GM21825 (cell line): Measurements from ENCODE around the gene ONECUT2.
"Not testable (repeated sequence)": the region's sequence is repeated elsewhere in the genome, so short reads cannot be mapped to it uniquely, and the experiment has no call there.

Experiments
- ATAC-seq: cut with Tn5 transposase; IDR thresholded peaks from one replicate; pipeline ENCODE4 v1.9.1; 2021; ENCODE audit warnings: mild to moderate bottlenecking, moderate library complexity; ENCODE audit not compliant: unreplicated experiment

The ONECUT2 gene

DNA sequence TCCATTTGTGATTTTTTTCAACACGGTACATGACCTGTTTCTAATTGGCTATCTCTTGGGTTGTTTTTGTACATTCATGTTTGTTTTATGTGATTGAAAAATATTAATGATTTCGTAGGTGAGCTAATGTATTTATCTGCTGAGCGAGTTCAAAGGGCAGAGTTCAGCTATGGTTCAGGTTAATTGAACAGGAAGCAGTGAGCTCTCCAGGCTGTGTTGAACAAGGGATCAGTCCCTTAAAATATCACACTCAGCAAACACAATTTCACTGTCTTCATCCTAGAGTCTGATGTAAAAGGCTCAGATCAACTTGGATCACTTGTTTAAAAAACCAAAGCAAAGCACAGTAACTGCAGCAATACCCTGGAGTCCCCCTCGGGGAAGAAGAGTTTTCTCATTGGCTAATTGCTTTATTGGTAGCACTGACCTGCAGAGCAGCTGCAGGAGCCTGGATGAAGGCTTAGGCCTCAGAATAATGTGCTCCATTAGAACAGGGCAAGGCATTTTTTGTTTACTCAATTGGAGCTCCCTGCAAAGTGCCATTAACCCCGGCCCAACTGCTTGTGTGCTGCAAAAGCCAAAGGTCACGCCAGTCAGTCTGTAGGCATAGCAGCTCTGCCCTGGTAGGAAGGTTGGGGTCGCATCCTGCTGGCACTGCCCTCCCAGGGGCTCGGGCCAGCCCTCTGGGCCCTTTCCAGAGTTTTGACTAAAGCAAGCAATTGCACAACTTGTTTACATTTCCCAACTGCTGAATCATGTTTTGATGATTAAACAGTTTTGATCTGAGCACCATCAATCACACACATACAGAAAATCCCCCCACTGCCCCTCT, 10.5 kb downstream of the ONECUT2 start:
- no peak for ATAC-seq

GRCh38 chr18:57446322-57446721, 11.1 kb downstream of the ONECUT2 start:
- no peak for ATAC-seq

DNA sequence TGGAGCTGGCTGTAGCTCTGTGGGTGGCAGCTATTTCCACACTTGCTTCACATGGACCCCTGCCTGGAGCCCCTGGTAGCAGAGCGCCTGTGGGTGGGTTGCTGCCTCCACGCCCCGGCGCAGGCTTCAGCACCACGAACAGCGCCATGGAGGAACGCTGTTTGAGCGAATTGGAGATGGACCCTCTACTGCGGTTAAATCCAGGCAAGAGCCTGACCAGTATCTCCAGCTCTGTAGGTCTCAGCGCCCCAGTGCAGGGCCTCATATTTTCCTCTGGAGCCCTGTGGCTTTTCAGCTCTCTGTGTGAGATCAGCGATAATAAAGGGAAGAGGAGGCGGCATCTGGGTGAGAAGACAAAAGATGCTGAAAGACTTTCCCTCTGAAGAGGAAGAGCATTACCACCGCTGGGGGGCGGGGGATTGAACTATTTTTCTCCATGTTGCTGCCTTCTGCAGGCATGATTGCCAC, 12.0 kb downstream of the ONECUT2 start:
- no peak for ATAC-seq

DNA sequence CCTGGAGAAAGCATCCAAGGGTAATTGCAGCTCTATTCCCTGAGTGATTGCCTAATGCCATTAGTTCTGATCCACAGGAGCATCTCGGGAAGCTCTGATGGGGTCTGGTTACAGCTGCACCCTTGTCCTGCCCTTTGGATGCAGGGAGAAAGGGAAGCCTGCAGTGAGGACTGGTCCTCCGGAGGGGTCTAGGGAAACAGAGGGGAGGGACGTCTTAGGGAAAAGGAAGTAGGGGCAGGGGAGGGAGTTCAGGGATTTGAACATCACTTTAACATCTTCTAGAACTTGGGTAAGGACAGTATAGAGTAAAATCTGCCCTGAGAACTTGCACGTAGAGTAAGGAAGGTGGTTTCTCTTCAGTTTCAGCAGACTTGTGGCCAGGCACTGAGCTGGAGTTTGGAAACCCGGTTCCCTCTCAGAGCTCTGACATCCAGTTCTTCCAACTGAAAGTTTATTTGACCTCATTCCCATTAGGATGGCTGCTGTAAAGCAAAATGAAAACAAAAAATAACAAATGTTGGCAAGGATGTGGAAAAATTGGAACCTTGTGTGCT, 20.5 kb downstream of the ONECUT2 start:
- ATAC-seq: no peak

- ATAC-seq: no peak
These were observed 26.6 kb downstream of the ONECUT2 start for GRCh38 chr18:57461652-57462269.

DNA sequence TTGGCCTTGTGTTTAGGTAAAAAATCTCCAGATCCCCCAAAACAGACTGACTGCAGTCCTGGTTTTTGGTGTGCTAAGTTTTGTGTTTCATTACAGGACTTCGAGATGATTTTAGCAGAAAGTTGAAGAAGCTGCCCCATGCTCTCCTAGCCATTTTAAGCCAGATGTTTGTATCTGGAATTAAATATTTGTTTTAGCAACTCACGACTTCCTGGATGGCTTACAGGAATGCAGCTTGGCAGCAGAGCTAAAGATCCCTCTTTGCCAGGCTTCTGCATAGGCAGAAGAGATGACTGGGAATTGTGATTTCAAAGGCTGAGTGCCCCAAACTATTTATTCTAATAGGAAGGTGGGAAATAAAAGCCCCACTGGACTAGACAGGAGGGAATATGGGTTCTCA, 31.1 kb downstream of the ONECUT2 start:
- ATAC-seq: no peak

- no peak for ATAC-seq
These were observed 31.7 kb downstream of the ONECUT2 start for GRCh38 chr18:57466745-57467409.

DNA sequence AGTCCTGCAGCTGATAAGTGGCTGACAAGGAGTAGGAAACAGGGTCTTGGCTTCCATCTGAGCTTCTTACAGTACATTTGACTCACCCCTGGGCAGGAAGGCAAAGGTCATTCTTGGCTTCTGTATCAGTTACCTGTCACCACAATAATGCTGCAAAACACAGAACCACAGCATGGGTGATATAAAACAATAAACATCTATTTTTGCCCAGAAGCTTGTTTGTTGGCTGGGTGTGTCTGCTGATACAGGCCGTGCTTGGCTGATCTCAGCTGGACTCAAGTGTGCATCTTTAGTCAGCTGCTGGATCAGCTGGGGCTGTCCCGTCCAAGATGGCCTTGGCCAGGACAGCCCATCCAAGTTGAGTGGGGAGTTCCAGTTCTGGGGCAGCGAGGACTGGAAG, 34.7 kb downstream of the ONECUT2 start:
- no peak for ATAC-seq

DNA sequence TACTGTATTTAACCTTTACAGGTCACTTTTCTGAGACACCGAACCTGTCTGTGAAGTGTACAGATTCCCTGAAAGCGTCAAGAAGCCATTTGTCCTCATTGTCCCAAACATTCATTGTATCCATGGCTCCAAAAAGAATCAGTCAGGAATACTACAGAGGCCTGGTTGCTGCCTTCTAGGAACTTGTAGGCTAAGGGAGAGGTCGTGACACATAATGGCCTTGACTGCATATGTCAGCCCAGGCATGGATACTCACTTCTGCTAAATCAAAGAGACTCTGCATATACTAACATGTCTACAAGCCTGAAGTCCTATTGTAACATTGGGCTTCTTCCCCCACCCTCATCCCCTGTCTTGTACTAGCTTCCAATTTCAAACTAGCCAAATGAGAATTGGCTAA, 40.2 kb downstream of the ONECUT2 start:
- no peak for ATAC-seq

- ATAC-seq: no peak
These were observed 40.7 kb downstream of the ONECUT2 start for GRCh38 chr18:57475903-57476302.

DNA sequence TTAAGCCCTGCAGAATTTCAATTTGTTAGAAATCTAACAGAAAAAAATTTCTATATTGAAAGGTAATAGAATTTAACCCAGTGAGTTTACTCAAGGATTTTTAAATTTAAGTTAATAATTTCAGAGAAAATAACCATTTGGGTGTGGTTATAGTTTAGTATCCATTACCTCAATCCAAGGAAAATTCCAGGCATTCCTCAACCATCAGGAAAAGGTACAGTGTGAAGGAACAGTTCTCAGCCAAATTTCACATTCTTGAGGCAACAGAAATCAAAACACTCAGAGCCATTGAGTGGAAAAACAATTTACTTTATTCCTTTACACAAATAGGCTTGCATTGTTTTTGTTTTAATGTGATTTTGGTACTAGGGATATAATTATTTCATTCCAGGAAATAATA, 45.6 kb downstream of the ONECUT2 start:
- no peak for ATAC-seq

DNA sequence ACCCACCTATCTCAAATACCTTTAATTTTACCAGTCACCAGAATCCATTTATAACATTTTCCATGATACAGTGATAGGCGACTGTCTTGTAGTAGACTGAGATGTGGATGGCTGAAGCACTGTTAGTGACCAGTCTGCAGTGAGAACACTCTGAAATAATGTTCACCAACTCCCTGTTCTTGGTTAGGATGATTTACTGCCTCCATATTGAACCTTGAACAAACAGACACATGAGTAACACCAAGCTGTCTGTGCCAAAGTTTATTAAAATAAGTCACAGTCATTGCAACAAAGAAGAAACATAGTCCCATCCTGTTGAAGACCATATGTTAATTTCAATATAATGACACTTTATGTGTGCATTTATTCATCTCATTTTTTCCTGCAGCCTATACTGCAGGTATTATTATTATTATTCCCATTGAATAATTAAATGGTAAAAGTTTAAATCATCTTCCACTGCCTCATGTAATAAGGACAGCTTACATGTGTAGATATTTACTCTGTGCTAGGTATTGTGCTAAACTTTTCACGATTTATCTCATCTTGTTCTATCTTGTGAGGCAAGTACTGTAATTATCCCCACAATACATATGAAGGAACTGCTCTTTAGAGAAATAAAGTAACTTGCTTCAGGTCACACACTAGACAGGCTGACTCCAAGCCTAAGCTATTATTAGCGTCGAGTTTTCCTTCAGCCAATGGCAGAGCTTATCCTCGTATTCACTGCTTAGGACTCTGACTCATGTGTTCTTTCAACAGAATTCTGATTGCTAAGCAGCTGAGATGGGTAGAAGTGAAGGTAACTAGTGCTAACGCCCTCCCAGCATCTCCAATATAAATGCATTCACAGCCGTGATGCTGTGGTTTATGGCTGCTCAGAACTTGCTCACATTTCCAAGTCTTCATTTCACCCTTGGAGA, 62.5 kb downstream of the ONECUT2 start:
- ATAC-seq: no peak

GRCh38 chr18:57498682-57499256, 63.6 kb downstream of the ONECUT2 start:
- ATAC-seq: no peak

DNA sequence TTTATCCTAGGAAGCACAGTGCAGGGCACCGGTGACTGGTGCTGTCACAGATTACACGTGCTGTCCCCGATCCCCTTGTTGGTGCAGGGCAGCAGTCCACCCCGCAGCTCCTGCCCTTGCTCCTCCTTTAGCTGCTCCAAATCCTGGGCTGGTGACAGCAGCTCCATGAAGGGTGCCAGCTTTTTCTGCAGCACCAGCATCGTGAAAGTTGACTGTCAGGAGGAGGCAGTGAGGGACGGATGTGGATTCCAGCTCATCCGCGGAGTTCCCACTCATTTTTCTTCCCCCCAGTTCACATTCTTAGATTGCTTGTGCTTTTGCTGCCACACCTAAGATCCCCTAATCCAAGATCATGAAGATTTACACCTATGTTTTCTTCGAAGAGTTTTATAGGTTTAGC, 67.5 kb downstream of the ONECUT2 start:
- no peak for ATAC-seq

DNA sequence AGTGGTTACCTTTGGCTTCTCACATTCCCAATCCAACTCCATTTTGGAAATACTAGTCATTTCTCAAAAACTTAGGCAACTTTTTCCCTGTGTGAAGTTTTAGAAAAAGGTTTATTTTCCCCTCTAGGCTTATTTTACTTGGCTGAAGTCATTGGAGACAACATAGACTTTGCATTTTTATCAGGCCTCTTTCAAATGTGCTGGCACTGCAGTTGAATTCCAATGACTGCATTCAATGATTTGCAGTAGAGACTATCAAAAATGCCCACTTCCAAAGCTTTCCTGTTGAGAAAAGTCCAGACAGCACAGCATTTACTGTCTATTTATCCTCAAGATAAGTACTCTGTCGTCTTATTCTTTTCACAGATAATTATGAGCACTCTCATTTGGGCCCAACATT, 70.1 kb downstream of the ONECUT2 start:
- no peak for ATAC-seq

DNA sequence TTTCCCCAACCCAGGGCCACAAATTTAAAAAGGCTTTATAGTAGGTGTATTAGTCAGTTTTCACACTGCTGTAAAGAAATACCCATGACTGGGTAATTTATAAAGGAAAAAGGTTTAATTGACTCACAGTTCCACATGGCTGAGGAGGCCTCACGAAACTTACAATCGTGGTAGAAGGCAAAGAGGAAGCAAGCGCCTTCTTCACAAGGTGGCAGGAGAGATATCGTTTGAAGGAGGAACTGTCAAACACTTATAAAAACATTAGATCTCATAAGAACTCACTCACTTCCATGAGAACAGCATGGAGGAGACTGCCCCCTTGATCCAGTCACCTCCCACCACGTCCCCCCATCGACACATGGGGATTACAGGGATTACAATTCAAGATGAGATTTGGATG, 80.9 kb downstream of the ONECUT2 start:
- ATAC-seq: no peak

DNA sequence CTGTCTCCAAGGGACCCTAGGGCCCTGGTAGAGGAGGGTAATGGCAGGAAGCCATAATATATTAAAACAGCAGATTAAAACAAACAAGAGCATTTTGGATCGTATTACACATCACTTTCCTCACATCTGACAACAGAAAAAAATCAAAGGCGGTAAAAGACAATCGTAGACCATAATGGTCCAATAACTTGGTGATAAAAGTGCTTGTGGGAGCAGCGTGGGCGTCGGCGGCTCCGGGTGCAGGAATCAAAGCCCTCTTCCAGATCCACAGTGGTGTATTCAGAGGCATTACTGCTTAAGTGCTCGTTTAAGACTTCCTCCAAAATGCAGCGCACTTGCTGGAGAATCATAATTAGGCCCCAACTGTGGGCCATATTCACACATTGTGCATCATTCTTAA, 83.4 kb downstream of the ONECUT2 start:
- no peak for ATAC-seq

DNA sequence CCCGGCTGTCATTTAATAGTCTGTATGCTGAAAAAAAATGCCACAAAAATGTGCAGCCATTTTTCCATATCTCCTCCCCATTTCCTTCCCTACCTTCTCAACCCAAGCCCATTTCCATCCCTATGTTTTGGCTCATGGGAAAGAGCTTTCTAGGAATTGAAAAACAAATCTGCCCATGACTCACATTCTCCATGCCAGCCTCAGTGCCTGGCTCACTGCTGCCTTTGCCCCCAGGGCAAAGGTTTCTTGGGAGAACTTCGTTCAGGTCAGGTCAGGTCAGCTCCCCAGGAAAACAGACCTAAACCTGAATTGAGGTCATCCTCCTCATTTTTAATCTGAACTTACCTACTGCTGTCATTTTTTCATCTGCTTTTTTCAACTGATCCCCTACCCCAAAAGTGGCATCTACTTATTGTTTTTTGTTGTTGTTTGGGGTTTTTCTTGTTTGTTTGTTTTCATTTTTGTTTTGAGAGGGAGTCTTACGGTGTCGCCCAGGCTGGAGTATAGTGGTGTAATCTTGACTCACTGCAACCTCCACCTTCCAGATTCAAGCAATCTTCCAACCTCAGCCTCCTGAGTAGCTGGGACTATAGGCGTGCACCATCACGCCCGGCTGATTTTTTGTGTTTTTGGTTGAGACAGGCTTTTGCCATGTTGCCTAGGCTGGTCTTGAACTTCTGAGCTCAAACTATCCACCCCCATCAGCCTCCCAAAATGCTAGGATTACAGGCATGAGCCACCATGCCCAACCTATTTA, 84.7 kb downstream of the ONECUT2 start:
- ATAC-seq: no peak

- not testable (repeated sequence) for ATAC-seq
These were observed 87.2 kb downstream of the ONECUT2 start for GRCh38 chr18:57522348-57522747.
